Cardiac muscle cell (in vitro differentiated cells and primary cell): ENCODE measurements around the gene PTPRA. TPM values are rescaled to one million over a fixed set of nuclear protein-coding genes. Genes with fewer than 3 reads are reported as not detected.

Source experiments
- DNase-seq, 2 donors: peaks; one replicate each; pipeline versions ENCODE4 v3.0.0 to v3.0.0-alpha.2; 2010 to 2017; ENCODE audit warnings: low read depth in 1 of 2, low spot score in 1 of 2
- H3K27ac ChIP-seq: fragments of 200-600 bp; sonication (generic); 2 replicates; pipeline ENCODE4 v1.5.1; 2016
- H3K27me3 ChIP-seq: fragments of 200-600 bp; sonication (generic); 2 replicates; pipeline ENCODE4 v1.6.0; 2016; ENCODE audit warnings: control low read depth
- H3K36me3 ChIP-seq: fragments of 200-600 bp; sonication (generic); 2 replicates; pipeline ENCODE4 v1.5.1; 2016; ENCODE audit warnings: control low read depth
- H3K4me1 ChIP-seq: fragments of 200-600 bp; sonication (generic); 2 replicates; pipeline ENCODE4 v1.8.1; 2017; ENCODE audit warnings: low read depth, mild to moderate bottlenecking, mixed run types
- H3K4me3 ChIP-seq: fragments of 200-600 bp; sonication (generic); 2 replicates; pipeline ENCODE4 v1.5.1; 2016; ENCODE audit warnings: mild to moderate bottlenecking
- H3K9me3 ChIP-seq: fragments of 200-600 bp; sonication (generic); 2 replicates; pipeline ENCODE4 v1.5.1; 2017; ENCODE audit warnings: low read depth, mild to moderate bottlenecking, control low read depth
- CTCF ChIP-seq: IDR thresholded peaks from 2 replicates; pipeline ENCODE4 v1.5.1; 2012; ENCODE audit warnings: low read depth, mild to moderate bottlenecking, low read length
- polyA plus RNA-seq: library from polyadenylated mRNA; unstranded; fragments of >200 nt; fragmentation: Nextera tagmentation; extraction: Ambion mirVana; gene quantifications from 2 replicates; pipeline ENCODE4 v1.2.1, GENCODE V29; 2016
- total RNA-seq: library from RNA; depleted of rRNA; stranded (reverse); fragments of >200 nt; gene quantifications from 2 replicates; pipeline ENCODE4 v1.2.3, GENCODE V29; 2016

PTPRA gene
- total and polyA plus RNA-seq, 2 experiments from 2014 or later = 44.0 to 69.4 TPM

- no peak for TF ChIP-seq CTCF
- no peak overlapping the region for H3K27ac ChIP-seq
- H3K4me1 ChIP-seq = no peaks in the 10 kb centered on the region
- no peaks in the 10 kb centered on the region for H3K36me3 ChIP-seq
- H3K9me3 ChIP-seq = no peaks in the 10 kb centered on the region
- DNase-seq = no peak
- peaks cover 27% of the 10 kb centered on the region for H3K27me3 ChIP-seq
- H3K4me3 ChIP-seq = no peak overlapping the region
These were observed 194.8 kb downstream of the PTPRA start for GRCh38 chr20:3068075-3068474.

GRCh38 chr20:3068986-3069900 is 196.0 kb downstream of the PTPRA start:
- Histone ChIP-seq H3K4me1 (no peaks in the 10 kb centered on the region), H3K4me3 (no peak overlapping the region), H3K27ac (no peak overlapping the region), H3K36me3 (no peaks in the 10 kb centered on the region), H3K9me3 (no peaks in the 10 kb centered on the region), H3K27me3 (peaks cover 38% of the 10 kb centered on the region)
- TF ChIP-seq CTCF = no peak
- DNase-seq = no peak

- Histone ChIP-seq H3K36me3 (no peaks in the 10 kb centered on the region), H3K27me3 (peaks cover 49% of the 10 kb centered on the region), H3K9me3 (no peaks in the 10 kb centered on the region), H3K4me1 (no peaks in the 10 kb centered on the region), H3K4me3 (no peak overlapping the region), H3K27ac (no peak overlapping the region)
- no peak for TF ChIP-seq CTCF
- DNase-seq = no peak
These were observed 197.4 kb downstream of the PTPRA start for GRCh38 chr20:3070725-3071124.

GRCh38 chr20:3071266-3071609 is 198.0 kb downstream of the PTPRA start:
- H3K4me1 ChIP-seq = no peaks in the 10 kb centered on the region
- no peak for DNase-seq
- no peak overlapping the region for H3K27ac ChIP-seq
- no peaks in the 10 kb centered on the region for H3K36me3 ChIP-seq
- no peak overlapping the region for H3K4me3 ChIP-seq
- peaks cover 51% of the 10 kb centered on the region for H3K27me3 ChIP-seq
- H3K9me3 ChIP-seq = no peaks in the 10 kb centered on the region
- TF ChIP-seq CTCF = no peak

- Histone ChIP-seq H3K9me3 (no peaks in the 10 kb centered on the region), H3K4me1 (no peaks in the 10 kb centered on the region), H3K36me3 (no peaks in the 10 kb centered on the region), H3K4me3 (peak within 1 kb of the TSS; percentile 13), H3K27ac (no peak within 1 kb of the TSS), H3K27me3 (peaks cover 51% of the 10 kb centered on the region)
- DNase-seq = peak in 1 of 2 donors; percentile 49
- no peak for TF ChIP-seq CTCF
These were observed 198.6 kb downstream of the PTPRA start, which contains the start of gene OXT for GRCh38 chr20:3071610-3072529. Gene OXT (plus strand): TSS chr20:3071620. CDS start chr20:3071656, 36 bp downstream.
